HG03103 (cell line): ENCODE results near the gene EVI5L.

ENCODE experiments used
- ATAC-seq: cut with Tn5 transposase; IDR thresholded peaks from one replicate; pipeline ENCODE4 v1.9.1; 2021; ENCODE audit warnings: low read depth; ENCODE audit not compliant: unreplicated experiment

Gene EVI5L

GRCh38 chr19:7909471-7910067 is 79.6 kb downstream of the EVI5L start:
- no peak for ATAC-seq

GRCh38 chr19:7910321-7911161 is 80.5 kb downstream of the EVI5L start:
- ATAC-seq: no peak

- no peak for ATAC-seq
Observed at GRCh38 chr19:7911508-7912143, 81.6 kb downstream of the EVI5L start.

DNA sequence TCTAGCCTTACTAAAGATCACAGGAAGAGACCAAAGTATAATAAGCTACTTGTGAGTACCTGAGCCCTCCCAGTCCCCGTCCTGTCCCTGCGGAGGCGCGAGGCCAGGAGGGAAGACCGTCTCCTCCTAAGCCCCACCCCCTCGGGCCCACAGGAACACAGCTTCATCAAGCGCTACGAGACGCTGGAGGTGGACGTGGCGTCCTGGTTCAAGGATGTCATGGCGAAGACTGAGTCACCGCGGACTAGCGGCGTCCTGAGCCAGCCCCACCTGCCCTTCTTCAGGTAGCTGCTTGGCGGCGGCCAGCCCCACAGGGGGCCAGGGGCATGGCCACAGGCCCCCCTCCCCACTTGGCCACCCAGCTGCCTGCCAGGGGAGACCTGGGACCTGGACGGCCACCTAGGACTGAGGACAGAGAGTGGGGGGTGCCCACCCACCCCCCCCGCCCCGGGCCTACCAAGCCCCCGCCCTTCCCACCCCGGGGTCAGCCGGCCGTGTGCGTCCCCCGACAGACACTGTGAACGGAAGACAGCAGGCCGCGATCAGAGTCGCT is 82.2 kb downstream of the EVI5L start:
- no peak for ATAC-seq

DNA sequence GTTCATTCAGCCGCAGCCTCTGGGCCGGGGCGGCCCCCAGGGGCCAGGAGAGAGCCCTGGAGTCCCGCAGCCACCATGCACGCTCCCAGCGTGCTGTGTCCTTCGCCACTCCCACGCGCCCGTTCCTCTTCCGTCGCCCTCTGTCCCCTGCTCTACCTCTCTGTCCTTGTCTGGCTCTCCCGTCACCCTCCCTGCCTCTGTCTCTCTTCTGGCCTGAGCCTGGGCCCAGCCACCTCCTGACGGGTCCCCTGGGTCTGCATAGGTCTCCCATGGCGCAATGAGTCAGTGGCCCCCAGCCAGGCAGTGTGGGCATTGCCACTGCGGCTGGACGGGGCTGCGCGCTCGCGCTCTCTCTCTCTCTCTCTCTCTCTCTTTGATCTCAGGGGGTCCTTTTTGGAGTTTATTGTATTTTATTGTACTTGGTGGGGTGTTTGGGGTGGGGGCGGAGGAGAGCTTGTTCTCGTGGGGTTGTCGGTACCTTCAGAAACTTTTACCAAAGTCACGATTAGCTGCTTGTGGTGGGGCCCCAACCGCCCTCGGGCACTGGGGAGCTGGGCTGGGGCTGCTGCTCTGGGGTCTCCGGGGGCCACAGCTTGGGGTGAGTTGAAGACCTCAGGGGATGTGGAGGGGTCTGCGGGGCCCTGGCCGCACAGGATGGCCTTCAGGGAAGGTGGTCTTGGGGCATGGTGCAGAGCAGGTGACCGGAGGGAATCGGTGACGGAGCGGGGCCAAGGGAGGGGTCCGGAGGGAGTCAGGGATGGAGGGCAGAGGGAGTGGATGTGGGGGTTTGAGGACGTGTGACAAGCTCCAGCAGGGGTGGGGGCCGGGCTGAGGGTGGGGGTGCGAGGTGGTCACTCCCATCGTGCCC is 82.9 kb downstream of the EVI5L start:
- no peak for ATAC-seq

DNA sequence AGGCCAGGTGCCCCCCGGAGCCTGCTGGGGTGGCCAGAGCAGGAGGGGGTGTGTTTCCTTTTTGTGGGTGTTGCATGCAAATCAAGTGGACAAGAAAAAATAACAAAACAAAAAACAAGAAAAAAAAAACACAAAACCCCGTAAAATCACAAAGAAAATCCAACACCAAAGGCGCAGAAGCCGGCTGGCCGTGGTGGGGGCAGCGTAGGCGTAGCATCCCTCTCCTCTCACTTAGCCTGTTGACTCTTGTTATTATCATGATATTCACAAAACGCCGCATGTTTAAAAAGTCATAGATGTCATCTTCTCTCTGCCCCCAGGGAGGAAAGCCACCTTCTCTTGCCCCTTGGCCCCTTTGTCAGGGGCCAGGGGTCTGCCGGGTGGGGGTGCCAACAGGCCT is 83.6 kb downstream of the EVI5L start:
- ATAC-seq: no peak

GRCh38 chr19:7914099-7914498 is 84.1 kb downstream of the EVI5L start:
- no peak for ATAC-seq
